ENCODE measurements around the gene NDOR1.

- TF ChIP-seq CTCF (IDR thresholded peaks at IDR 0.05), result no peak
- no peak for TF ChIP-seq POLR2A (IDR thresholded peaks at IDR 0.05)
Observed at GRCh38 chr9:137186385-137186784, 19.1 kb upstream of the NDOR1 start.
